HepG2 (cell line): ENCODE results near the gene PHTF2. TPM values are rescaled to one million over a fixed set of nuclear protein-coding genes. Genes with fewer than 3 reads are reported as not detected.

Source experiments
- ATAC-seq: fragments of 200-7000 bp; cut with Tn5 transposase; 3 replicates; pipeline ENCODE4 v1.9.1; 2020; ENCODE audit warnings: mild to moderate bottlenecking, moderate library complexity
- Bru-seq: library from RNA; stranded (reverse); fragments of 400-500 nt; gene quantifications from one replicate; lab custom pipeline; 2021; lab: Mats Ljungman, UMichigan
- BruChase-seq, 2 experiments: library from RNA; stranded (reverse); fragments of 400-500 nt; gene quantifications; one replicate each; lab custom pipeline; 2021; lab: Mats Ljungman, UMichigan
- BruUV-seq: library from RNA; stranded (reverse); fragments of 400-500 nt; replicated peaks from 2 replicates; lab custom pipeline; 2021; lab: Mats Ljungman, UMichigan
- CTCF ChIA-PET: fragments of 300-600 bp; formaldehyde crosslinking; extraction: SDS; loops from one replicate; lab custom pipeline; 2021; ENCODE audit warnings: low total read pairs, inconsistent platforms, low intra/inter-chr PET ratio; lab: Yijun Ruan, JAX
- POLR2A ChIA-PET: fragments of 350-600 bp; sonication (Branson Sonifier 250); formaldehyde crosslinking; loops from one replicate; lab custom pipeline; 2020; ENCODE audit warnings: antibody characterized with exemption, inconsistent platforms; lab: Yijun Ruan, JAX
- DNase-seq: peaks from one replicate; pipeline ENCODE4 v3.0.0-alpha.2; 2015; ENCODE audit warnings: low spot score
- FAIRE-seq: peaks from 3 replicates; lab custom pipeline; 2011; peaks lifted over from hg19 to GRCh38; lab: Jason Lieb, UNC
- H2AFZ ChIP-seq: one replicate; pipeline ENCODE4 v1.6.1; 2011; ENCODE audit warnings: low read length, inconsistent platforms
- H3K27ac ChIP-seq: fragments of 300-600 bp; 3 replicates; pipeline ENCODE4 v1.8.0; 2011; ENCODE audit warnings: mixed run types, mild to moderate bottlenecking, mixed read lengths, low read length, inconsistent platforms; ENCODE audit not compliant: insufficient read depth; ENCODE audit errors: extremely low read length
- H3K27me3 ChIP-seq, 2 experiments: fragments of 200-600 bp in 1 of 2; 2 replicates in 1 of 2; 3 replicates in 1 of 2; pipeline versions ENCODE4 v1.6.0 to v1.8.0; 2011; ENCODE audit warnings: low read length in 2 of 2, mild to moderate bottlenecking in 2 of 2, moderate library complexity in 2 of 2, inconsistent platforms in 1 of 2; ENCODE audit not compliant: insufficient read depth in 2 of 2, control insufficient read depth in 1 of 2
- H3K36me3 ChIP-seq, 2 experiments: fragments of 200-600 bp in 1 of 2; replicated peaks in 1 of 2; 2 replicates in 1 of 2; 3 replicates in 1 of 2; pipeline versions ENCODE4 v1.5.1 to v1.8.0; 2011; ENCODE audit warnings: low read length in 2 of 2, inconsistent platforms in 1 of 2; ENCODE audit not compliant: insufficient read depth in 2 of 2, control insufficient read depth in 1 of 2
- H3K4me1 ChIP-seq: 2 replicates; pipeline ENCODE4 v1.5.1; 2012; ENCODE audit warnings: low read length, inconsistent platforms; ENCODE audit not compliant: insufficient read depth
- H3K4me2 ChIP-seq: 2 replicates; pipeline ENCODE4 v1.6.0; 2011; ENCODE audit warnings: low read depth, low read length, inconsistent platforms
- H3K4me3 ChIP-seq, 3 experiments: fragments of 200-600 bp in 1 of 3; sonication (generic), shearing (Covaris generic) in 1 of 3; replicated peaks in 1 of 3; 2 replicates each; pipeline ENCODE4 v1.5.1; 2011 to 2016; ENCODE audit warnings: low read length in 3 of 3, inconsistent platforms in 2 of 3, low read depth in 2 of 3, mild to moderate bottlenecking in 2 of 3, control low read depth in 1 of 3, mixed read lengths in 1 of 3; ENCODE audit not compliant: insufficient read depth in 1 of 3
- H3K79me2 ChIP-seq: one replicate; pipeline ENCODE4 v1.6.1; 2011; ENCODE audit warnings: low read length, inconsistent platforms; ENCODE audit not compliant: insufficient read depth
- H3K9ac ChIP-seq: 2 replicates; pipeline ENCODE4 v1.6.0; 2011; ENCODE audit warnings: mild to moderate bottlenecking, low read depth, low read length, inconsistent platforms; ENCODE audit not compliant: insufficient read depth
- H3K9me3 ChIP-seq: 2 replicates; pipeline ENCODE4 v1.5.1; 2012; ENCODE audit warnings: mild to moderate bottlenecking, low read length
- H4K20me1 ChIP-seq: 2 replicates; pipeline ENCODE4 v1.6.0; 2011; ENCODE audit warnings: inconsistent platforms, mild to moderate bottlenecking, low read length, moderate library complexity; ENCODE audit not compliant: insufficient read depth
- AGO2 ChIP-seq: fragments of 200-400 bp; formaldehyde crosslinking; optimal IDR thresholded peaks from 2 replicates; pipeline ENCODE3; 2017; ENCODE audit warnings: mild to moderate bottlenecking, low read depth, low read length, moderate library complexity
- ASH2L ChIP-seq: fragments of 300-600, 200-600 bp; sonication (generic); IDR thresholded peaks from 2 replicates; pipeline ENCODE4 v1.7.0; 2017; ENCODE audit warnings: low read depth, mild to moderate bottlenecking, moderate library complexity, mixed read lengths, low read length; ENCODE audit not compliant: insufficient read length
- GABPA ChIP-seq, 2 experiments: IDR thresholded peaks; 2 replicates each; pipeline ENCODE4 v1.6.1; 2011 to 2016; ENCODE audit warnings: low read depth in 2 of 2, low read length in 1 of 2, missing biosample characterization in 1 of 2, missing genetic modification characterization in 1 of 2
- KDM2A ChIP-seq: sonication (generic); formaldehyde crosslinking; IDR thresholded peaks from 2 replicates; pipeline ENCODE4 v1.4.0; 2020; ENCODE audit warnings: low read depth, missing genetic modification reagents, borderline replicate concordance
- KLF11 ChIP-seq: IDR thresholded peaks from 2 replicates; pipeline ENCODE4 v1.6.1; 2016; ENCODE audit warnings: missing compliant biosample characterization
- TAF1 ChIP-seq: sonication (generic); formaldehyde crosslinking; IDR thresholded peaks from 2 replicates; pipeline ENCODE4 v1.4.0; 2020; ENCODE audit warnings: missing genetic modification reagents
- ZBTB44 ChIP-seq: sonication (generic); formaldehyde crosslinking; IDR thresholded peaks from 2 replicates; pipeline ENCODE4 v1.4.0; 2020; ENCODE audit warnings: missing genetic modification reagents
- ZNF530 ChIP-seq: sonication (generic); formaldehyde crosslinking; IDR thresholded peaks from 2 replicates; pipeline ENCODE4 v1.5.0; 2020; ENCODE audit warnings: low read depth, mild to moderate bottlenecking, missing genetic modification reagents
- ZSCAN25 ChIP-seq: sonication (generic); formaldehyde crosslinking; IDR thresholded peaks from 2 replicates; pipeline ENCODE4 v1.8.0; 2022; ENCODE audit warnings: mild to moderate bottlenecking, missing genetic modification reagents
- WGBS: methylation state at CpG from one replicate; pipeline ENCODE4 v1.1.6; 2017; ENCODE audit warnings: low lambda C conversion rate; 5-methylcytosine and 5-hydroxymethylcytosine counted together
- in situ Hi-C: cut with HindIII; loops from 2 replicates; pipeline ENCODE4 v1.10.0; 2017; ENCODE audit warnings: low pct_unique_long_range_greater_than_20kb; ENCODE audit not compliant: extremely low pct_ligation_motif_present
- intact Hi-C: fragments of 100-400 bp; cut with micrococcal nuclease; formaldehyde crosslinking; loops from one replicate; pipeline ENCODE4 v1.10.0; 2022; ENCODE audit not compliant: unreplicated experiment
- long read RNA-seq, 2 experiments: library from RNA in 1 of 2; library from polyadenylated mRNA in 1 of 2; stranded (forward) in 1 of 2; unstranded in 1 of 2; transcript quantifications; one replicate each; pipeline ENCODE4 v2.0.0, GENCODE V29; 2019 to 2022
- polyA minus RNA-seq, 3 experiments: library from RNA; depleted of rRNA, polyadenylated mRNA; stranded (reverse); fragments of >200 nt; gene quantifications; 2 replicates each; pipeline ENCODE4 v1.2.3, GENCODE V29; 2011; ENCODE audit warnings: low replicate concordance in 1 of 3
- polyA plus RNA-seq, 8 experiments: library from polyadenylated mRNA; depleted of rRNA in 3 of 8; stranded (reverse) in 7 of 8; unstranded in 1 of 8; fragments of >200 nt; fragmentation: Illumina TruSeq in 4 of 8; extraction: Trizol in 4 of 8; gene quantifications; 2 replicates each; pipeline versions ENCODE4 v1.2.1 to v1.2.3, GENCODE V29; 2011 to 2016; ENCODE audit warnings: low read depth in 4 of 8, missing spikeins in 1 of 8, mixed read lengths in 1 of 8; ENCODE audit not compliant: insufficient read depth in 1 of 8
- total RNA-seq, 5 experiments: library from RNA; depleted of rRNA; stranded (reverse); fragments of >200 nt; fragmentation: Illumina TruSeq; extraction: Trizol; gene quantifications; 2 replicates each; pipeline ENCODE4 v1.2.3, GENCODE V29; 2016; ENCODE audit warnings: low read depth in 1 of 5
- TF ChIP-seq, protein P1 (sequence below): sonication (generic); formaldehyde crosslinking; IDR thresholded peaks from 2 replicates; pipeline ENCODE4 v1.4.0; 2020; ENCODE audit warnings: mild to moderate bottlenecking, missing genetic modification reagents

The PHTF2 gene
- 9.2 and 10.2 TPM in 2 replicates for total RNA-seq (2016; rRNA removed; fragmentation: Illumina TruSeq; extraction: Trizol)
- total RNA-seq (2016; cell fraction: cytosol; rRNA removed; fragmentation: Illumina TruSeq; extraction: Trizol; ENCODE audit: low read depth) = 1.7 and 2.2 TPM in 2 replicates
- total RNA-seq (2016; cell fraction: insoluble cytoplasmic fraction; rRNA removed; fragmentation: Illumina TruSeq; extraction: Trizol) = 7.8 and 9.8 TPM in 2 replicates
- total RNA-seq (2016; cell fraction: membrane; rRNA removed; fragmentation: Illumina TruSeq; extraction: Trizol) = 6.1 and 6.8 TPM in 2 replicates
- total RNA-seq (2016; cell fraction: nucleus; rRNA removed; fragmentation: Illumina TruSeq; extraction: Trizol) = 13.9 and 15.6 TPM in 2 replicates
- 4.3 and 7.4 TPM in 2 replicates for polyA plus RNA-seq (2011; rRNA removed)
- 2.8 and 3.6 TPM in 2 replicates for polyA plus RNA-seq (2011; cell fraction: cytosol; rRNA removed)
- 2.2 and 3.6 TPM in 2 replicates for polyA plus RNA-seq (2011; cell fraction: nucleus; rRNA removed)
- polyA plus RNA-seq (2012) = 4.2 and 5.9 TPM in 2 replicates
- 1.4 and 1.7 TPM in 2 replicates for polyA plus RNA-seq (2016; cell fraction: cytosol; fragmentation: Illumina TruSeq; extraction: Trizol; ENCODE audit: low read depth)
- polyA plus RNA-seq (2016; cell fraction: insoluble cytoplasmic fraction; fragmentation: Illumina TruSeq; extraction: Trizol; ENCODE audit: low read depth) = 4.1 and 4.6 TPM in 2 replicates
- polyA plus RNA-seq (2016; cell fraction: membrane; fragmentation: Illumina TruSeq; extraction: Trizol; ENCODE audit: low read depth) = 2.7 TPM in 2 replicates
- polyA plus RNA-seq (2016; cell fraction: nucleus; fragmentation: Illumina TruSeq; extraction: Trizol; ENCODE audit: insufficient read depth, low read depth) = 12.9 and 13.8 TPM in 2 replicates
- 5.8 and 9.3 TPM in 2 replicates for polyA minus RNA-seq (2011; rRNA and poly(A)+ RNA removed; ENCODE audit: low replicate concordance)
- polyA minus RNA-seq (2011; cell fraction: cytosol; rRNA and poly(A)+ RNA removed) = 6.3 and 7.1 TPM in 2 replicates
- 16.0 and 16.5 TPM in 2 replicates for polyA minus RNA-seq (2011; cell fraction: nucleus; rRNA and poly(A)+ RNA removed)
- Bru-seq, nascent RNA = percentile 52 among the genes with signal in this experiment
- percentile 58 among the genes with signal in this experiment for BruChase-seq, experiment 1, labeled RNA remaining after a 6-hour chase
- BruChase-seq, experiment 2, labeled RNA remaining after a 2-hour chase = percentile 55 among the genes with signal in this experiment
- long read RNA-seq, experiment 1, partial matches to known transcripts = 3 of 4 reads
- long read RNA-seq, experiment 1, other reads (novel, unspliced or antisense) = 0 of 4 reads
- long read RNA-seq, experiment 2, partial matches to known transcripts = 0 of 4 reads
- long read RNA-seq, experiment 2, other reads (novel, unspliced or antisense) = 3 of 4 reads

DNA sequence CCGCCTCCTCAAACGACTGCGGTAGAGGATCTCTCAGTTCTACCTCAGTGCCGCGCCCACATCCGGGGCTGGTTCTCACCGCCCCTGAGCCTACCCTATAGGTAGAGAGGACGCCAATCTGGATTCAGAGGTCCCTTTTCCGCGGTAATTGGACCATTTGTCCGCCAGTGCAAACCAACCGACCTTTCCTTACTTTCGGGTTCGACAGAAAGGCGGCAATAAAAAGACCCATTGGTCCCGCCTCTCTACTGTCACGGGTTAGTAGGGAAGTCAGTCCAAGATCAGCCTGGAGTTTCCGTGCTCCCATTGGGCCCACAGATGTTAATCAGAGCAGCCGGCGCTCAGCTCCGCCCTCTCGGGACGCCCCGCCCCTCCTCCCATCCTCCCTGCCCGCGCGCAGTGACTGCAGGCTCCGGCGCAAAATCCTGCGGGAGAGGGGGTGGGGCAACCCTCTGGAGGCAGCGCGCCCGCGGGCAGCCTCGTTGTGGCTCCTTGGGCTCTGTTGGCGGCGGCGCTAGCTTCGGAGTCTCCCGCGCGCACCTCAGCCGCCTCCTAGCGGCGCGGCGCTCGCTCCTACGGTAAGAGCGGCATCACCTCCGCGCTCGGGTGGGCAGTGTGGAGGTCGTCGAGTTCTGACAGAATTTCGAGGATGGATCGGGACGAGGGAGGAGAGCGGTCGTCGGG lies at the start of gene PHTF2, which contains the start of gene TMEM60:
Gene PHTF2 (plus strand): TSS at position 380 of the 684 bp plus-strand sequence.
Gene TMEM60 (minus strand): TSS at position 41 of the 684 bp plus-strand sequence. CDS start 4,061 bp downstream, outside the sequence.
- POLR2A ChIA-PET = interaction anchor here (0.9 to 1.6 kb wide), 2 partner anchors 14 to 103 kb away, joined by 3 to 4 read pairs; partner anchors contain the start of gene RSBN1L
- peak; percentile 66 for TF ChIP-seq GABPA (IDR thresholded peaks at IDR 0.05; ENCODE audit: low read depth, low read length)
- TF ChIP-seq GABPA (CRISPR knock-in tag; IDR thresholded peaks at IDR 0.05; ENCODE audit: low read depth) = peak; percentile 90
- no peak for TF ChIP-seq ZNF530 (CRISPR knock-in tag)
- TF ChIP-seq KLF11 (CRISPR knock-in tag) = 0 out of 2 replicates have a peak, but pooled peaks have one; percentile 29
- no peak for TF ChIP-seq ZSCAN25
- no peak for TF ChIP-seq AGO2
- TF ChIP-seq, protein P1, sequence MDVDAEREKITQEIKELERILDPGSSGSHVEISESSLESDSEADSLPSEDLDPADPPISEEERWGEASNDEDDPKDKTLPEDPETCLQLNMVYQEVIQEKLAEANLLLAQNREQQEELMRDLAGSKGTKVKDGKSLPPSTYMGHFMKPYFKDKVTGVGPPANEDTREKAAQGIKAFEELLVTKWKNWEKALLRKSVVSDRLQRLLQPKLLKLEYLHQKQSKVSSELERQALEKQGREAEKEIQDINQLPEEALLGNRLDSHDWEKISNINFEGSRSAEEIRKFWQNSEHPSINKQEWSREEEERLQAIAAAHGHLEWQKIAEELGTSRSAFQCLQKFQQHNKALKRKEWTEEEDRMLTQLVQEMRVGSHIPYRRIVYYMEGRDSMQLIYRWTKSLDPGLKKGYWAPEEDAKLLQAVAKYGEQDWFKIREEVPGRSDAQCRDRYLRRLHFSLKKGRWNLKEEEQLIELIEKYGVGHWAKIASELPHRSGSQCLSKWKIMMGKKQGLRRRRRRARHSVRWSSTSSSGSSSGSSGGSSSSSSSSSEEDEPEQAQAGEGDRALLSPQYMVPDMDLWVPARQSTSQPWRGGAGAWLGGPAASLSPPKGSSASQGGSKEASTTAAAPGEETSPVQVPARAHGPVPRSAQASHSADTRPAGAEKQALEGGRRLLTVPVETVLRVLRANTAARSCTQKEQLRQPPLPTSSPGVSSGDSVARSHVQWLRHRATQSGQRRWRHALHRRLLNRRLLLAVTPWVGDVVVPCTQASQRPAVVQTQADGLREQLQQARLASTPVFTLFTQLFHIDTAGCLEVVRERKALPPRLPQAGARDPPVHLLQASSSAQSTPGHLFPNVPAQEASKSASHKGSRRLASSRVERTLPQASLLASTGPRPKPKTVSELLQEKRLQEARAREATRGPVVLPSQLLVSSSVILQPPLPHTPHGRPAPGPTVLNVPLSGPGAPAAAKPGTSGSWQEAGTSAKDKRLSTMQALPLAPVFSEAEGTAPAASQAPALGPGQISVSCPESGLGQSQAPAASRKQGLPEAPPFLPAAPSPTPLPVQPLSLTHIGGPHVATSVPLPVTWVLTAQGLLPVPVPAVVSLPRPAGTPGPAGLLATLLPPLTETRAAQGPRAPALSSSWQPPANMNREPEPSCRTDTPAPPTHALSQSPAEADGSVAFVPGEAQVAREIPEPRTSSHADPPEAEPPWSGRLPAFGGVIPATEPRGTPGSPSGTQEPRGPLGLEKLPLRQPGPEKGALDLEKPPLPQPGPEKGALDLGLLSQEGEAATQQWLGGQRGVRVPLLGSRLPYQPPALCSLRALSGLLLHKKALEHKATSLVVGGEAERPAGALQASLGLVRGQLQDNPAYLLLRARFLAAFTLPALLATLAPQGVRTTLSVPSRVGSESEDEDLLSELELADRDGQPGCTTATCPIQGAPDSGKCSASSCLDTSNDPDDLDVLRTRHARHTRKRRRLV (CRISPR knock-in tag) = peak; percentile 59; the same call in 1 of the 2 replicates
- peak; percentile 88 for TF ChIP-seq KDM2A (CRISPR knock-in tag)
- TF ChIP-seq TAF1 (CRISPR knock-in tag) = peak; percentile 74
- TF ChIP-seq ZBTB44 (CRISPR knock-in tag) = no peak
- peak; percentile 60 for TF ChIP-seq ASH2L

More for the DNA sequence above, at the start of gene PHTF2, which contains the start of gene TMEM60:
- in situ Hi-C loops = no loop called here
- no TSS peak for BruUV-seq
- Histone ChIP-seq H3K4me3 (peak within 1 kb of the TSS; percentile 87 to 98 (median 90)), H3K36me3 (peaks cover 0 to 6% of the 10 kb centered on the region in 2 experiments; a peak in 3 of 5 replicates), H3K79me2 (peaks cover 37% of the 10 kb centered on the region), H3K9ac (peak within 1 kb of the TSS; percentile 88), H3K9me3 (no peaks in the 10 kb centered on the region), H3K4me1 (peaks cover 37% of the 10 kb centered on the region), H3K27me3 (no peaks in the 10 kb centered on the region; a peak in 1 of 5 replicates), H3K4me2 (peak within 1 kb of the TSS; percentile 89), H3K27ac (peak within 1 kb of the TSS; percentile 78), H2AFZ (no peak within 1 kb of the TSS), H4K20me1 (no peaks in the 10 kb centered on the region; the same call in 1 of the 2 replicates)
- CTCF ChIA-PET = no interaction called here
- DNase-seq (peak; percentile 99), ATAC-seq (peak; percentile 95), FAIRE-seq (peak; percentile 92)
- whole genome bisulfite sequencing = under 1% methylated on average over 19 of the region's 61 CpGs
- intact Hi-C loops = no loop called here
